Neural crest cell (in vitro differentiated cells): Measurements from ENCODE around the gene MVB12B. TPM values are rescaled to one million over a fixed set of nuclear protein-coding genes. Genes with fewer than 3 reads are reported as not detected.

Experiments
- DNase-seq: peaks from one replicate; pipeline ENCODE4 v3.0.0; 2021; ENCODE audit warnings: low read depth, mixed read lengths, low spot score
- H3K27ac Mint-ChIP-seq: one replicate; pipeline ENCODE4 v1.8.0; 2021; ENCODE audit warnings: mild to moderate bottlenecking, mixed read lengths; ENCODE audit not compliant: unreplicated experiment
- H3K27me3 Mint-ChIP-seq: 2 replicates; pipeline ENCODE4 v1.8.0; 2021; ENCODE audit warnings: low read depth, mild to moderate bottlenecking, mixed read lengths
- H3K36me3 Mint-ChIP-seq: 2 replicates; pipeline ENCODE4 v1.8.0; 2021; ENCODE audit warnings: low read depth, mild to moderate bottlenecking, mixed read lengths
- H3K4me1 Mint-ChIP-seq: 2 replicates; pipeline ENCODE4 v1.8.0; 2021; ENCODE audit warnings: mixed read lengths
- H3K4me3 Mint-ChIP-seq: one replicate; pipeline ENCODE4 v1.8.0; 2021; ENCODE audit warnings: mild to moderate bottlenecking, mixed read lengths
- H3K9me3 Mint-ChIP-seq: 2 replicates; pipeline ENCODE4 v1.8.0; 2021; ENCODE audit warnings: mixed read lengths
- CTCF ChIP-seq: fragments of 200-600 bp; sonication (generic); conservative IDR thresholded peaks from 2 replicates; pipeline ENCODE4 v1.5.0; 2021; ENCODE audit warnings: antibody characterized with exemption, mild to moderate bottlenecking
- total RNA-seq: library from RNA; stranded (reverse); gene quantifications from 2 replicates; pipeline ENCODE4 v1.2.1, GENCODE V29; 2021

The MVB12B gene
- total RNA-seq, 1 donor from 2014 or later = 68.1 TPM

- DNase-seq = no peak
- H3K36me3 Mint-ChIP-seq = peaks cover 11% of the 10 kb centered on the region
- peaks cover 2% of the 10 kb centered on the region for H3K4me1 Mint-ChIP-seq
- H3K4me3 Mint-ChIP-seq = no peak overlapping the region
- peak overlapping the region; percentile 52 for H3K27ac Mint-ChIP-seq
- no peaks in the 10 kb centered on the region for H3K9me3 Mint-ChIP-seq
- no peak for TF ChIP-seq CTCF
- H3K27me3 Mint-ChIP-seq = no peaks in the 10 kb centered on the region
Measured at GRCh38 chr9:126389992-126390391, 63.4 kb downstream of the MVB12B start.

- Mint-ChIP-seq H3K4me3 (no peak overlapping the region), H3K4me1 (peaks cover 10% of the 10 kb centered on the region), H3K27ac (no peak overlapping the region), H3K9me3 (no peaks in the 10 kb centered on the region), H3K27me3 (no peaks in the 10 kb centered on the region), H3K36me3 (peaks cover 11% of the 10 kb centered on the region)
- TF ChIP-seq CTCF = no peak
- no peak for DNase-seq
Measured at GRCh38 chr9:126390923-126391322, 64.3 kb downstream of the MVB12B start.

GRCh38 chr9:126391713-126392661, 65.4 kb downstream of the MVB12B start:
- no peak for DNase-seq
- no peak for TF ChIP-seq CTCF
- H3K4me3 Mint-ChIP-seq = no peak overlapping the region
- peaks cover 11% of the 10 kb centered on the region for H3K36me3 Mint-ChIP-seq
- H3K4me1 Mint-ChIP-seq = peaks cover 13% of the 10 kb centered on the region
- peak overlapping the region; percentile 59 for H3K27ac Mint-ChIP-seq
- H3K9me3 Mint-ChIP-seq = no peaks in the 10 kb centered on the region
- H3K27me3 Mint-ChIP-seq = no peaks in the 10 kb centered on the region

- Mint-ChIP-seq H3K36me3 (peaks cover 8% of the 10 kb centered on the region), H3K27ac (no peak overlapping the region), H3K9me3 (no peaks in the 10 kb centered on the region), H3K27me3 (no peaks in the 10 kb centered on the region), H3K4me3 (no peak overlapping the region), H3K4me1 (peaks cover 13% of the 10 kb centered on the region)
- no peak for TF ChIP-seq CTCF
- DNase-seq = no peak
Measured at GRCh38 chr9:126392662-126393371, 66.2 kb downstream of the MVB12B start.

GRCh38 chr9:126393876-126394275, 67.2 kb downstream of the MVB12B start:
- DNase-seq = no peak
- Mint-ChIP-seq H3K4me1 (peaks cover 17% of the 10 kb centered on the region), H3K36me3 (peaks cover 8% of the 10 kb centered on the region), H3K27me3 (no peaks in the 10 kb centered on the region), H3K9me3 (no peaks in the 10 kb centered on the region), H3K27ac (no peak overlapping the region), H3K4me3 (no peak overlapping the region)
- no peak for TF ChIP-seq CTCF
